Activated CD8-positive, alpha-beta T cell treated with anti-CD3 and anti-CD28 coated beads, Interleukin-2, amount 10 ng/mL, durations not matched to agents 7 days and 5 days (primary cell): ENCODE results near the gene KCTD18. TPM values are rescaled to one million over a fixed set of nuclear protein-coding genes. Genes with fewer than 3 reads are reported as not detected.
A peak's percentile ranks its signal among the peaks of the same experiment; 100 is the strongest.

Experiments
- ATAC-seq: fragments of 150-1000 bp; cut with Tn5 transposase; one replicate; pipeline ENCODE4 v1.10.0; 2021; ENCODE audit warnings: moderate library complexity
- CTCF ChIA-PET: fragments of 350-600 bp; sonication (Branson Sonifier 250); formaldehyde crosslinking; loops from one replicate; lab custom pipeline; 2021; ENCODE audit warnings: antibody characterized with exemption; lab: Charles Lee
- POLR2A ChIA-PET: fragments of 350-600 bp; sonication (Branson Sonifier 250); formaldehyde crosslinking; loops from one replicate; lab custom pipeline; 2021; ENCODE audit warnings: antibody characterized with exemption; lab: Charles Lee
- DNase-seq: peaks from one replicate; pipeline ENCODE4 v3.0.0-alpha.2; 2020
- H3K27ac Mint-ChIP-seq: one replicate; pipeline ENCODE4 v1.8.0; 2021; ENCODE audit warnings: mild to moderate bottlenecking, mixed read lengths
- H3K27me3 Mint-ChIP-seq: one replicate; pipeline ENCODE4 v1.8.0; 2021; ENCODE audit warnings: low read depth, mixed read lengths
- H3K36me3 Mint-ChIP-seq: one replicate; pipeline ENCODE4 v1.8.0; 2021; ENCODE audit warnings: low read depth, mixed read lengths
- H3K4me1 Mint-ChIP-seq: one replicate; pipeline ENCODE4 v1.8.0; 2021; ENCODE audit warnings: low read depth, mixed read lengths
- H3K4me3 Mint-ChIP-seq: one replicate; pipeline ENCODE4 v1.8.0; 2021; ENCODE audit warnings: mild to moderate bottlenecking, mixed read lengths
- H3K9me3 Mint-ChIP-seq: one replicate; pipeline ENCODE4 v1.8.0; 2022; ENCODE audit warnings: mixed read lengths; ENCODE audit not compliant: insufficient read depth
- total RNA-seq, 2 experiments: library from RNA; stranded (reverse); gene quantifications; one replicate each; pipeline ENCODE4 v1.2.3, GENCODE V29; 2021

The KCTD18 gene
- total RNA-seq, 2 experiments from 2014 or later: 14.3 to 14.8 TPM

GRCh38 chr2:200484934-200485333, 24.9 kb downstream of the KCTD18 start:
- ATAC-seq (no peak), DNase-seq (no peak)
- POLR2A ChIA-PET: interaction anchor here (0.6 to 0.7 kb wide), 3 partner anchors 36 to 277 kb away, joined by 3 to 4 read pairs (median 3); no protein-coding TSS in a partner anchor
- no peaks in the 10 kb centered on the region for H3K27me3 Mint-ChIP-seq
- no peaks in the 10 kb centered on the region for H3K9me3 Mint-ChIP-seq
- CTCF ChIA-PET: interaction anchor here (1.2 to 7.3 kb wide), 9 partner anchors 8 to 505 kb away, joined by 4 to 58 read pairs (median 12); partner anchors contain the start of genes KCTD18 and SGO2
- no peaks in the 10 kb centered on the region for H3K4me1 Mint-ChIP-seq
- H3K36me3 Mint-ChIP-seq: peaks cover 5% of the 10 kb centered on the region
- no peak overlapping the region for H3K4me3 Mint-ChIP-seq
- H3K27ac Mint-ChIP-seq: no peak overlapping the region

GRCh38 chr2:200483729-200484198, 26.1 kb downstream of the KCTD18 start:
- DNase-seq (peak; percentile 53), ATAC-seq (peak; percentile 54)
- Mint-ChIP-seq H3K4me3 (no peak overlapping the region), H3K9me3 (no peaks in the 10 kb centered on the region), H3K36me3 (peaks cover 2% of the 10 kb centered on the region), H3K27ac (no peak overlapping the region), H3K27me3 (no peaks in the 10 kb centered on the region), H3K4me1 (no peaks in the 10 kb centered on the region)
- ChIA-PET POLR2A (no interaction called here), CTCF (interaction anchor here (0.5 to 7.3 kb wide), 27 partner anchors 10 to 580 kb away, joined by 3 to 58 read pairs (median 4); partner anchors contain the start of genes KCTD18 and SGO2)

DNA sequence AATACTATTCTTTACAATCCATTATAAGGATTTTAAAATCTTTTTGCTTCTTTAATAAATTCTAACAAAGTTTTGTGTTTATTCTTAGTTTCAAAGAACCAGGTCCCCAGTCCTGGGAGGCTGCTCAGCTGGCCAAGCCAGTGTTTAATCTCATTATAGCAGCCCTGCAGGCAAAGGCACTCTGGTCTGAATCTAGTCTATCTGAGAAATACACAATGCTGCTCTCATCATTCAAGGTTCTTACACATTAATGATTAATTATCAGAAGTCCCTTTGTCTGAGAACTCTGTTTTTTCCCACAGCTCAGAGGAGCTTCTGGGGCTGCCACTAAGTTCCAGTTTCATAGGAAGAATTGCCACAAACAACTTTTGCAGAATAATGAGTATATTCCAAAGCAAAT, 27.7 kb downstream of the KCTD18 start:
- Mint-ChIP-seq H3K4me3 (no peak overlapping the region), H3K9me3 (no peaks in the 10 kb centered on the region), H3K4me1 (no peaks in the 10 kb centered on the region), H3K27ac (no peak overlapping the region), H3K36me3 (peaks cover 6% of the 10 kb centered on the region), H3K27me3 (no peaks in the 10 kb centered on the region)
- ATAC-seq (no peak), DNase-seq (no peak)
- ChIA-PET CTCF (interaction anchor here (0.7 to 7.3 kb wide), 23 partner anchors 9 to 531 kb away, joined by 3 to 58 read pairs (median 6); partner anchors contain the start of gene KCTD18), POLR2A (no interaction called here)

DNA sequence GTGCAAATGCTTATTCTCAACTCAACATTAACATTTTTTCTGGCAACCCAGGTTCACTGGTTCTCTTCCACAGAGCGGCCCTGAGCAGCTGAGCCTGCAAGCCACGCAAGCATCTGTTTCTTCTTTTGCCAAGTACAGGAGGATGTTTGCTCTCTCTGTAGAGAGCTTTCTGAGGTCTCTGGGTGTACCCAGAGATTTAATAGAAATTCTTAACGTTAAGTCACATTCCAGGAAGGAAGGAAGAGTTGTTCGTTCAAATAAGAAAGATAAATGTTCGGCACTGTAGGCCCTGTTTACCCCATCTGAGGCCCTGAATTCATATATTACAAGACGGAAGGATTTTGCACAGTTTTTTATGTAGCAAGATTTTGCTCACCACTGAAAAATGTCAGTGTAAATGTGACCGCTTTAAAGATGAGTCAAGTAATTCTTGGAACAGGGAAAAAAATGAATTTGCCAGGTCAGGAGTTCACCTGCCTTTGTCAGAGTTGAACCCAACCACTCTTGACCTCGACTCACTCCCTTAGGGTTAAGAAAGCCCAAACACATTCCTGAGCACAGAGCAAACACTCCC, 30.1 kb downstream of the KCTD18 start:
- Mint-ChIP-seq H3K36me3 (peaks cover 6% of the 10 kb centered on the region), H3K4me3 (no peak overlapping the region), H3K4me1 (no peaks in the 10 kb centered on the region), H3K27ac (no peak overlapping the region), H3K9me3 (no peaks in the 10 kb centered on the region), H3K27me3 (no peaks in the 10 kb centered on the region)
- ChIA-PET POLR2A (interaction anchor here (0.6 kb wide), 1 partner anchor 17 kb away, joined by 4 read pairs; no protein-coding TSS in a partner anchor), CTCF (interaction anchor here (1.3 to 7.3 kb wide), 7 partner anchors 8 to 500 kb away, joined by 3 to 58 read pairs (median 14); no protein-coding TSS in a partner anchor)
- DNase-seq: no peak
- ATAC-seq: no peak

DNA sequence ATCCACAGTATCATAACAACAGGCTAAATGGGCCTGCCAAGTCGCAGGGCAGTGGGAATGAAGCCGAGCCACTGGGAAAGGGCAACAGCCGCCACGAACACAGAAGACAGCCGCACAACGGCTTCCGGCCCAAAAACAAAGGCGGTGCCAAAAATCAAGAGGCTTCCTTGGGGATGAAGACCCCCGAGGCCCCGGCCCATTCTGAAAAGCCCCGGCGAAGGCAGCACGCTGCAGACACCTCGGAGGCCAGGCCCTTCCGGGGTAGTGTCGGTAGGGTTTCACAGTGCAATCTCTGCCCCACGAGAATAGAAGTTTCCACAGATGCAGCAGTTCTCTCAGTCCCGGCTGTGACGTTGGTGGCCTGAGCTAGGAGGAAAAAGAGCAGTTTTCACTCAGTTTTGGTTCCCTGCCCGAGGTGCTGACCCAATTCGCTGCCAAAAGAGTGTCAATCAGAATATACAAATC, 32.2 kb downstream of the KCTD18 start:
- Mint-ChIP-seq H3K4me3 (no peak overlapping the region), H3K36me3 (peaks cover 14% of the 10 kb centered on the region), H3K27me3 (no peaks in the 10 kb centered on the region), H3K27ac (no peak overlapping the region), H3K4me1 (no peaks in the 10 kb centered on the region), H3K9me3 (no peaks in the 10 kb centered on the region)
- ChIA-PET CTCF (interaction anchor here (1.1 to 1.6 kb wide), 2 partner anchors 185 to 498 kb away, joined by 4 to 6 read pairs; no protein-coding TSS in a partner anchor), POLR2A (no interaction called here)
- ATAC-seq (no peak), DNase-seq (no peak)

DNA sequence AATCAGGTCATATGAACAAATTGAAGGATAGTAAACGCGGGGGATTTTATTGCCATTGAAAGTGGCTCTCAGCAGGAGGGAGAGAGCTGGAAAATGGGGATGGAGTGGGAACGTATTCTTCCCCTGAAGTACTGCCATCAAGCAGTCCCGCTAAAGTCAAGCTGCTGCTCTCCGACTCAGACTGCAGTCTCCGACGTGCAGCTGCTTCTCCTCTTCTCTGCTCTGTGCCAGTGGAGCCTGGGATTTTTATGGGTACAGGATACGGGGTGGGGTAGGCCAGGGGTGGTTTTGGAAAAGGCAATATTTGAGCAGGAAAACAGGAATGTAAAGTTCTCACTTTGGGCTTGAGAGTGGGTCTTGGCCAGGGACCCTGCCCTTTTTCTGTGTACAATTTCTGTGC, 33.0 kb downstream of the KCTD18 start:
- Mint-ChIP-seq H3K4me1 (no peaks in the 10 kb centered on the region), H3K27me3 (no peaks in the 10 kb centered on the region), H3K4me3 (no peak overlapping the region), H3K9me3 (no peaks in the 10 kb centered on the region), H3K27ac (no peak overlapping the region), H3K36me3 (peaks cover 17% of the 10 kb centered on the region)
- ChIA-PET CTCF (interaction anchor here (1.1 to 1.6 kb wide), 3 partner anchors 9 to 497 kb away, joined by 3 to 6 read pairs (median 4); partner anchors contain the start of gene KCTD18), POLR2A (interaction anchor here (0.9 kb wide), 1 partner anchor 22 kb away, joined by 3 read pairs; no protein-coding TSS in a partner anchor)
- ATAC-seq (no peak), DNase-seq (no peak)

- Mint-ChIP-seq H3K9me3 (no peaks in the 10 kb centered on the region), H3K4me3 (no peak overlapping the region), H3K36me3 (peaks cover 22% of the 10 kb centered on the region), H3K4me1 (peaks cover 6% of the 10 kb centered on the region), H3K27me3 (no peaks in the 10 kb centered on the region), H3K27ac (no peak overlapping the region)
- POLR2A ChIA-PET: no interaction called here
- DNase-seq: no peak
- no peak for ATAC-seq
- CTCF ChIA-PET: interaction anchor here (1.0 to 1.5 kb wide), 3 partner anchors 10 to 496 kb away, joined by 3 to 5 read pairs (median 3); no protein-coding TSS in a partner anchor
Observed at GRCh38 chr2:200475795-200476194, 34.1 kb downstream of the KCTD18 start.

DNA sequence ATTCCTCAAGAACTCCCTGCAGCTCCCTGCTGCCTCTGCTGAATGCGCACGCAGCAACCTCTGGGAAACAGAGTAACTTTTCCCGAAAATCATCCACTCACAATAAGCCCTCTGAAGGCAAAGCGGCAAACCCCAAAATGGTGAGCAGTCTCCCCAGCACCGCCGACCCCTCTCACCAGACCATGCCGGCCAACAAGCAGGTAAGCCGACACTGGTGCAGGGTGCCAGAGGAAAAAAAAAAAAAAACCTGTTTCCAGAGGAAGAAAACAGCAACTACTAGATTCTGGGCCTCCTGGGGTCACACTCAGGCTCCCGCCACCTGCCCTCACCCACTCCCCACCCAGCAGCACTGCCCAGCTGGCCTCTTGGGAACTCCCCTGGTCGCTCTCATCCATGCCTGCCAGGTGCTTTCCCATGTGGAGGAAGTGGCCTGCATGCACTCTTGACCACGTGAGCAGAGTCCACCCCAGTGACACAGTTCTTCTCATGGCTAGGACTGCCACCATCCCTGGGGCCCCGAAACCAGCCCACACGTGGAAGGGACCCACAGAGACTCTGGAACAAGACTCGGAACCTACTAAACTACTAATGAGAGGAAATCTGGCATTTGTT, 36.9 kb downstream of the KCTD18 start:
- DNase-seq: no peak
- no peak for ATAC-seq
- Mint-ChIP-seq H3K36me3 (peaks cover 36% of the 10 kb centered on the region), H3K27me3 (no peaks in the 10 kb centered on the region), H3K4me1 (peaks cover 19% of the 10 kb centered on the region), H3K27ac (peak overlapping the region; percentile 19), H3K9me3 (no peaks in the 10 kb centered on the region), H3K4me3 (no peak overlapping the region)
- POLR2A ChIA-PET: no interaction called here
- CTCF ChIA-PET: interaction anchor here (0.8 to 5.3 kb wide), 4 partner anchors 11 to 494 kb away, joined by 3 to 58 read pairs (median 28); no protein-coding TSS in a partner anchor

- ATAC-seq (no peak), DNase-seq (no peak)
- CTCF ChIA-PET: interaction anchor here (0.8 to 5.3 kb wide), 11 partner anchors 10 to 493 kb away, joined by 3 to 58 read pairs (median 4); partner anchors contain the start of gene SGO2
- Mint-ChIP-seq H3K36me3 (peaks cover 39% of the 10 kb centered on the region), H3K9me3 (no peaks in the 10 kb centered on the region), H3K27me3 (no peaks in the 10 kb centered on the region), H3K4me1 (peaks cover 28% of the 10 kb centered on the region), H3K4me3 (no peak overlapping the region), H3K27ac (no peak overlapping the region)
- POLR2A ChIA-PET: no interaction called here
Observed at GRCh38 chr2:200471928-200472645, 37.8 kb downstream of the KCTD18 start.

DNA sequence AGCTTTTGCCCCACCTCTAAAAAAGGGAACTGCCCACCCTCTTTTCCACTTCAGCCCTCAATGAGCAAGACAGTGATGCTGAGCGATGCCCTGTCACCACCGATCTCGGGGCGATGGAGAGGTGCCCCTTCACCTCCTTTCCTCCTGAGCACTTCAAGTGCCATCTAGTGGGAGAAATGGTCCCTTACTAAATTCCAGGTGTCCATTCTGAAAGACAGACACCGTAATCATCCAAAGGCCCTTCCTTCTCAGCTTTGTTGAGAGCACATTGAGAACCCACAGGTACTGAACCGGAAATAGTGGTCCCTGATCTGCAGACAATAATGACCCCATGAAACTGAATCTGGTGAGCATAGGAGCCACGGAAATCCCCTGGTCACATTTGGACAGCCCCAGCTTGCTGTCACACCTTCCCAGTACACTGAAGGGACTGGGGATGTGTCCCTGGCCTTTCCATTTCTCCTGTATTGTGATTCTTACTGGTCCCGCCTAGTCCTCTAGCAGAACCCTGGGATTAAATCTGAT, 38.5 kb downstream of the KCTD18 start:
- Mint-ChIP-seq H3K9me3 (no peaks in the 10 kb centered on the region), H3K27ac (peak overlapping the region; percentile 47), H3K27me3 (no peaks in the 10 kb centered on the region), H3K4me1 (peaks cover 35% of the 10 kb centered on the region), H3K4me3 (no peak overlapping the region), H3K36me3 (peaks cover 40% of the 10 kb centered on the region)
- DNase-seq: peak; percentile 50
- ATAC-seq: no peak
- POLR2A ChIA-PET: no interaction called here
- CTCF ChIA-PET: interaction anchor here (0.7 to 5.3 kb wide), 14 partner anchors 9 to 531 kb away, joined by 3 to 58 read pairs (median 4); partner anchors contain the start of genes KCTD18 and SGO2

- Mint-ChIP-seq H3K27me3 (no peaks in the 10 kb centered on the region), H3K27ac (no peak overlapping the region), H3K9me3 (no peaks in the 10 kb centered on the region), H3K36me3 (peaks cover 43% of the 10 kb centered on the region), H3K4me3 (no peak overlapping the region), H3K4me1 (peaks cover 40% of the 10 kb centered on the region)
- POLR2A ChIA-PET: no interaction called here
- CTCF ChIA-PET: interaction anchor here (0.8 to 5.3 kb wide), 9 partner anchors 13 to 491 kb away, joined by 3 to 58 read pairs (median 5); partner anchors contain the start of gene KCTD18
- no peak for DNase-seq
- ATAC-seq: no peak
Observed at GRCh38 chr2:200470230-200470629, 39.6 kb downstream of the KCTD18 start.
